Muscle layer of duodenum (tissue), 2 donors: ENCODE measurements around the gene DPH6.

Source experiments
- H3K27ac ChIP-seq: one replicate; pipeline ENCODE4 v1.7.0; 2013; ENCODE audit warnings: mild to moderate bottlenecking, low read length
- H3K27me3 ChIP-seq: one replicate; pipeline ENCODE4 v1.7.0; 2013; ENCODE audit warnings: low read depth, mild to moderate bottlenecking, control low read depth, low read length
- H3K36me3 ChIP-seq, 2 donors: one replicate each; pipeline ENCODE4 v1.7.0; 2013; ENCODE audit warnings: low read length in 2 of 2, control low read depth in 1 of 2, mild to moderate bottlenecking in 1 of 2; ENCODE audit not compliant: insufficient read depth in 2 of 2, control insufficient read depth in 1 of 2
- H3K4me1 ChIP-seq, 2 donors: one replicate each; pipeline ENCODE4 v1.7.0; 2013; ENCODE audit warnings: low read length in 2 of 2, mild to moderate bottlenecking in 2 of 2, control low read depth in 1 of 2, moderate library complexity in 1 of 2; ENCODE audit not compliant: insufficient read depth in 2 of 2, control insufficient read depth in 1 of 2
- H3K4me3 ChIP-seq, 2 donors: one replicate each; pipeline ENCODE4 v1.7.0; 2013; ENCODE audit warnings: low read length in 2 of 2, low read depth in 1 of 2, mild to moderate bottlenecking in 1 of 2
- H3K9me3 ChIP-seq, 2 donors: one replicate each; pipeline ENCODE4 v1.7.0; 2013; ENCODE audit warnings: low read length in 2 of 2, control low read depth in 1 of 2, mild to moderate bottlenecking in 1 of 2; ENCODE audit not compliant: control insufficient read depth in 1 of 2
- donor health status: healthy.

DPH6 gene

GRCh38 chr15:35560258-35560657, 14.3 kb upstream of the DPH6 start:
- H3K4me1 ChIP-seq: peaks cover 0 to 3% of the 10 kb centered on the region in 2 donors
- no peaks in the 10 kb centered on the region for H3K36me3 ChIP-seq
- no peak overlapping the region for H3K27ac ChIP-seq
- no peaks in the 10 kb centered on the region for H3K27me3 ChIP-seq
- no peak overlapping the region for H3K4me3 ChIP-seq
- no peaks in the 10 kb centered on the region for H3K9me3 ChIP-seq

- H3K4me3 ChIP-seq: no peak overlapping the region
Measured at GRCh38 chr15:35559683-35560082, 13.7 kb upstream of the DPH6 start.

GRCh38 chr15:35557544-35557943, 11.6 kb upstream of the DPH6 start:
- Histone ChIP-seq H3K4me1 (peaks cover 0 to 3% of the 10 kb centered on the region in 2 donors), H3K9me3 (no peaks in the 10 kb centered on the region), H3K27ac (no peak overlapping the region), H3K4me3 (no peak overlapping the region), H3K36me3 (no peaks in the 10 kb centered on the region), H3K27me3 (no peaks in the 10 kb centered on the region)

More at GRCh38 chr15:35559683-35560082, 13.7 kb upstream of the DPH6 start:
- Histone ChIP-seq H3K27ac (no peak overlapping the region), H3K4me1 (peaks cover 0 to 3% of the 10 kb centered on the region in 2 donors), H3K27me3 (no peaks in the 10 kb centered on the region), H3K36me3 (no peaks in the 10 kb centered on the region), H3K9me3 (no peaks in the 10 kb centered on the region)

- Histone ChIP-seq H3K4me3 (no peak overlapping the region), H3K27me3 (no peaks in the 10 kb centered on the region), H3K9me3 (no peaks in the 10 kb centered on the region), H3K27ac (no peak overlapping the region), H3K4me1 (peaks cover 0 to 3% of the 10 kb centered on the region in 2 donors), H3K36me3 (no peaks in the 10 kb centered on the region)
Measured at GRCh38 chr15:35557012-35557411, 11.0 kb upstream of the DPH6 start.

- no peaks in the 10 kb centered on the region for H3K36me3 ChIP-seq
- H3K4me3 ChIP-seq: no peak overlapping the region
- no peaks in the 10 kb centered on the region for H3K27me3 ChIP-seq
- H3K27ac ChIP-seq: no peak overlapping the region
- H3K9me3 ChIP-seq: no peaks in the 10 kb centered on the region
- H3K4me1 ChIP-seq: peaks cover 0 to 3% of the 10 kb centered on the region in 2 donors
Measured at GRCh38 chr15:35555244-35555643, 9.3 kb upstream of the DPH6 start.

GRCh38 chr15:35550957-35551356, 5.0 kb upstream of the DPH6 start:
- no peak overlapping the region for H3K4me3 ChIP-seq

GRCh38 chr15:35549567-35549966, 3.6 kb upstream of the DPH6 start:
- Histone ChIP-seq H3K27ac (no peak overlapping the region), H3K36me3 (no peaks in the 10 kb centered on the region), H3K9me3 (no peaks in the 10 kb centered on the region), H3K4me1 (peaks cover 4 to 11% of the 10 kb centered on the region in 2 donors), H3K27me3 (no peaks in the 10 kb centered on the region), H3K4me3 (no peak overlapping the region)

More at GRCh38 chr15:35550957-35551356, 5.0 kb upstream of the DPH6 start:
- no peaks in the 10 kb centered on the region for H3K27me3 ChIP-seq
- H3K4me1 ChIP-seq: peaks cover 0 to 6% of the 10 kb centered on the region in 2 donors
- no peaks in the 10 kb centered on the region for H3K9me3 ChIP-seq
- H3K27ac ChIP-seq: no peak overlapping the region
- no peaks in the 10 kb centered on the region for H3K36me3 ChIP-seq

GRCh38 chr15:35548435-35548834, 2.5 kb upstream of the DPH6 start:
- Histone ChIP-seq H3K27ac (no peak overlapping the region), H3K9me3 (no peaks in the 10 kb centered on the region), H3K27me3 (no peaks in the 10 kb centered on the region), H3K36me3 (no peaks in the 10 kb centered on the region), H3K4me1 (peaks cover 5 to 13% of the 10 kb centered on the region in 2 donors), H3K4me3 (no peak overlapping the region)

GRCh38 chr15:35547775-35548364, 1.9 kb upstream of the DPH6 start:
- no peaks in the 10 kb centered on the region for H3K36me3 ChIP-seq
- H3K9me3 ChIP-seq: no peaks in the 10 kb centered on the region
- H3K4me1 ChIP-seq: peaks cover 5 to 13% of the 10 kb centered on the region in 2 donors
- no peaks in the 10 kb centered on the region for H3K27me3 ChIP-seq
- H3K27ac ChIP-seq: no peak overlapping the region
- H3K4me3 ChIP-seq: no peak overlapping the region

GRCh38 chr15:35546511-35547381, 781 bp upstream of the DPH6 start:
- no peaks in the 10 kb centered on the region for H3K9me3 ChIP-seq
- H3K27me3 ChIP-seq: no peaks in the 10 kb centered on the region
- no peaks in the 10 kb centered on the region for H3K36me3 ChIP-seq
- peak overlapping the region; percentile 77 to 82 for H3K4me3 ChIP-seq
- peaks cover 5 to 13% of the 10 kb centered on the region in 2 donors for H3K4me1 ChIP-seq
- peak overlapping the region; percentile 90 for H3K27ac ChIP-seq

- H3K27ac ChIP-seq: peak overlapping the region; percentile 90
- no peaks in the 10 kb centered on the region for H3K36me3 ChIP-seq
- H3K27me3 ChIP-seq: no peaks in the 10 kb centered on the region
- H3K4me3 ChIP-seq: peak overlapping the region; percentile 77 to 82
- no peaks in the 10 kb centered on the region for H3K9me3 ChIP-seq
- peaks cover 5 to 13% of the 10 kb centered on the region in 2 donors for H3K4me1 ChIP-seq
Measured at GRCh38 chr15:35545316-35545823, 595 bp downstream of the DPH6 start.
